Vagina (tissue), 2 donors: ENCODE data around the gene WDR7.

ENCODE experiments used
- CTCF ChIP-seq, 3 experiments: fragments of 450-650 bp in 2 of 3; fragments of 200-600 bp in 1 of 3; sonication (generic) in 1 of 3; IDR thresholded peaks; one replicate each; pipeline ENCODE4 v1.5.1; 2017 to 2019; ENCODE audit warnings: antibody characterized with exemption in 3 of 3, mild to moderate bottlenecking in 2 of 3, moderate library complexity in 2 of 3
- POLR2A ChIP-seq, 2 donors: fragments of 450-650 bp; IDR thresholded peaks; one replicate each; pipeline ENCODE4 v1.6.1; 2017; ENCODE audit warnings: antibody characterized with exemption in 2 of 2, mild to moderate bottlenecking in 2 of 2, moderate library complexity in 2 of 2
- POLR2AphosphoS5 ChIP-seq, 2 donors: sonication (generic); formaldehyde crosslinking; IDR thresholded peaks; one replicate each; pipeline ENCODE4 v1.9.0; 2017; ENCODE audit warnings: antibody characterized with exemption in 2 of 2, mild to moderate bottlenecking in 2 of 2, low read depth in 1 of 2; ENCODE audit not compliant: insufficient read depth in 1 of 2

GRCh38 chr18:57040175-57040574 is 389.0 kb downstream of the WDR7 start:
- TF ChIP-seq POLR2A (IDR thresholded peaks at IDR 0.05) (no peak), CTCF (IDR thresholded peaks at IDR 0.05) (no peak), POLR2AphosphoS5 (IDR thresholded peaks at IDR 0.05; ENCODE audit: insufficient read depth in 1 of 2, low read depth in 1 of 2) (no peak)
